Left ventricle myocardium superior (tissue), 1 donor: Measurements from ENCODE around the gene HAUS5. TPM values are rescaled to one million over a fixed set of nuclear protein-coding genes. Genes with fewer than 3 reads are reported as not detected.
"Not testable (repeated sequence)": the region's sequence is repeated elsewhere in the genome, so short reads cannot be mapped to it uniquely, and the experiment has no call there.

Experiments
- ATAC-seq: fragments of 200-7000 bp; cut with Tn5 transposase; one replicate; pipeline ENCODE4 v1.9.1; 2020; ENCODE audit warnings: mild to moderate bottlenecking, moderate library complexity
- DNase-seq: peaks from one replicate; pipeline ENCODE4 v3.0.0-alpha.2; 2020
- intact Hi-C: fragments of 100-400 bp; cut with micrococcal nuclease; formaldehyde crosslinking; loops from one replicate; pipeline ENCODE4 v1.11.0; 2022
- total RNA-seq: library from RNA; stranded (reverse); fragmentation: NEBNext Ultra II Directional; extraction: Animal tissue kit (Norgen Biotek cat#: 25700); gene quantifications from one replicate; pipeline ENCODE4 v1.2.1, GENCODE V29; 2021
- donor health status: DM: no; HTN: yes; CAD: no; lungs with severe emphysema.

The HAUS5 gene
- total RNA-seq, 1 donor from 2014 or later = 3.9 TPM

- no peak for ATAC-seq
- DNase-seq = no peak
- intact Hi-C loops = no loop called here
These were observed 10.6 kb upstream of the HAUS5 start for GRCh38 chr19:35601971-35602370.

- ATAC-seq, DNase-seq, intact Hi-C loops: not testable (repeated sequence)
These were observed 8.1 kb upstream of the HAUS5 start for GRCh38 chr19:35604436-35604835.

- ATAC-seq, intact Hi-C loops, DNase-seq: not testable (repeated sequence)
These were observed 5.4 kb upstream of the HAUS5 start for GRCh38 chr19:35607170-35607569.

- intact Hi-C loops = no loop called here
- ATAC-seq (no peak), DNase-seq (no peak)
These were observed 4.9 kb upstream of the HAUS5 start for GRCh38 chr19:35607661-35608060.

GRCh38 chr19:35608251-35608650 is 4.3 kb upstream of the HAUS5 start:
- intact Hi-C loops = no loop called here
- no peak for DNase-seq
- ATAC-seq = no peak

GRCh38 chr19:35609851-35610353 is 2.6 kb upstream of the HAUS5 start:
- no peak for ATAC-seq
- intact Hi-C loops = no loop called here
- DNase-seq = no peak

- intact Hi-C loops = no loop called here
- no peak for ATAC-seq
These were observed 344 bp upstream of the HAUS5 start for GRCh38 chr19:35612224-35612558.

GRCh38 chr19:35613574-35613973 is 1.0 kb downstream of the HAUS5 start:
- no peak for DNase-seq
- no peak for ATAC-seq
- intact Hi-C loops = no loop called here

More at GRCh38 chr19:35612224-35612558, 344 bp upstream of the HAUS5 start:
- DNase-seq = no peak

GRCh38 chr19:35615036-35615435 is 2.5 kb downstream of the HAUS5 start:
- no peak for DNase-seq
- intact Hi-C loops = no loop called here
- no peak for ATAC-seq

- no peak for DNase-seq
- intact Hi-C loops = no loop called here
- no peak for ATAC-seq
These were observed 6.3 kb downstream of the HAUS5 start for GRCh38 chr19:35618857-35619256.

- DNase-seq = no peak
- intact Hi-C loops = no loop called here
- ATAC-seq = no peak
These were observed 6.9 kb downstream of the HAUS5 start for GRCh38 chr19:35619290-35619923.

GRCh38 chr19:35620001-35620400 is 7.5 kb downstream of the HAUS5 start:
- ATAC-seq (no peak), DNase-seq (no peak)
- intact Hi-C loops = no loop called here

- intact Hi-C loops = no loop called here
- DNase-seq (no peak), ATAC-seq (no peak)
These were observed 9.2 kb downstream of the HAUS5 start for GRCh38 chr19:35621708-35622107.

- intact Hi-C loops = no loop called here
- ATAC-seq (no peak), DNase-seq (no peak)
These were observed 10.2 kb downstream of the HAUS5 start for GRCh38 chr19:35622750-35623149.

GRCh38 chr19:35623327-35624010 is 10.9 kb downstream of the HAUS5 start:
- no peak for DNase-seq
- ATAC-seq = no peak
- intact Hi-C loops = no loop called here

- ATAC-seq (no peak), DNase-seq (no peak)
- intact Hi-C loops = no loop called here
These were observed 15.7 kb downstream of the HAUS5 start for GRCh38 chr19:35628264-35628564.

GRCh38 chr19:35628565-35629331 is 16.2 kb downstream of the HAUS5 start, which contains the start of gene RBM42:
Gene RBM42 (plus strand): TSS chr19:35629036. CDS start chr19:35629154, 118 bp downstream.
- ATAC-seq (peak; percentile 100), DNase-seq (peak; percentile 97)
- intact Hi-C loops = no loop called here

GRCh38 chr19:35629332-35629633 is 16.7 kb downstream of the HAUS5 start:
- DNase-seq (no peak), ATAC-seq (no peak)
- intact Hi-C loops = no loop called here

GRCh38 chr19:35633727-35634440 is 21.3 kb downstream of the HAUS5 start:
- intact Hi-C loops = no loop called here
- ATAC-seq = no peak
- no peak for DNase-seq

- DNase-seq (no peak), ATAC-seq (no peak)
- intact Hi-C loops = no loop called here
These were observed 24.1 kb downstream of the HAUS5 start for GRCh38 chr19:35636651-35637050.
